ENCODE data around the gene GPR152. TPM values are rescaled to one million over a fixed set of nuclear protein-coding genes. Genes with fewer than 3 reads are reported as not detected.
A peak's percentile ranks its signal among the peaks of the same experiment; 100 is the strongest.

GPR152 gene
- polyA plus RNA-seq, 2 of the 4 experiments (the other 2 are of a cell fraction): not detected

DNA sequence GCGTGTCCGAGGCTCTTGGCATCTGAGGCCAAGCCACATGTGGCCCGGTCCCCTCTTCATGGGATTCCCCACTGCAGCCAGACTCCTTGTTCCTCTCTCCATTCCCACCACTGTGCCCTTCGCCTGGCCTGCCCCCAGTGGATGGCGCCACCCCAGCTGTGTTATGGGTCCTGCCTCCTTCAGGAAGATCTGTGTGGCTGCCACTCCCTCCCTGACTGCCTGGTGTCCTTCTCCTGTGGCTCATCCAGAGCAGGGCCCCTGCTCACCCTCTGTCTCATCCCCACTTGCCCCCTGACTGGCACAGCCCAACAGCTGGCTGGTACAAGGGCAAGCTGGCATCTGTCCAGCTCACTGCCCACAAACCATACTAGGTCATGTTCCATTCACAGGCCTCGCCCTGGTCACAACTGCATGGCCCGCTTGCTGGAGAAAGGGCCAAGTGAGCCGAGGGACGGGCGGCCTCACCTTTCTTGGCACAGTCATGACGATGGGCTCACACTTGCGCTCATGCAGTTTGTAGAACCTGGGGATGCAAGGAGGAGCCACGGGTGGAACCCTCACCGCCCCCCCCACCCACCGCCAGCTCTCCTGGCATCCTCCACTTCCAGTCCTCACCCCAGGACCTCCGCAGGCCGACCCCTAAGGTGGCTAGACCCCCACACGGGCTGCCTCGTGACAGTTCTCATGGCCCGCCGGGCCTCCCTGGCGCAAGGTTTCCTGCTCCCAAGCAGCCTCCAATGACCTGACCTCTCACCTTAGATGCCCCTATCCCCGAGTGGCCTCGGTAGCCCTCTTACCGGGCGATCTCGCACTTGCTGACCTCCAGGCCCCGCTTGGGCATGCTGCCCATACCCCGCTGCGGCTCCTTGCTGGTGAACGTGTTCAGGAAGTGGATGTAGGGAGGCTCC is 13.0 kb downstream of the GPR152 start (continued):
- TF ChIP-seq RAD21 (conservative IDR thresholded peaks at IDR 0.05 in 1 of 2, IDR thresholded peaks at IDR 0.05 in 1 of 2) (peak in 1 of 2 experiments; percentile 25; a peak in 1 of 5 replicates), JUN (IDR thresholded peaks at IDR 0.05) (no peak; a peak in 1 of 5 replicates), NR3C1 (IDR thresholded peaks at IDR 0.05) (no peak)

DNA sequence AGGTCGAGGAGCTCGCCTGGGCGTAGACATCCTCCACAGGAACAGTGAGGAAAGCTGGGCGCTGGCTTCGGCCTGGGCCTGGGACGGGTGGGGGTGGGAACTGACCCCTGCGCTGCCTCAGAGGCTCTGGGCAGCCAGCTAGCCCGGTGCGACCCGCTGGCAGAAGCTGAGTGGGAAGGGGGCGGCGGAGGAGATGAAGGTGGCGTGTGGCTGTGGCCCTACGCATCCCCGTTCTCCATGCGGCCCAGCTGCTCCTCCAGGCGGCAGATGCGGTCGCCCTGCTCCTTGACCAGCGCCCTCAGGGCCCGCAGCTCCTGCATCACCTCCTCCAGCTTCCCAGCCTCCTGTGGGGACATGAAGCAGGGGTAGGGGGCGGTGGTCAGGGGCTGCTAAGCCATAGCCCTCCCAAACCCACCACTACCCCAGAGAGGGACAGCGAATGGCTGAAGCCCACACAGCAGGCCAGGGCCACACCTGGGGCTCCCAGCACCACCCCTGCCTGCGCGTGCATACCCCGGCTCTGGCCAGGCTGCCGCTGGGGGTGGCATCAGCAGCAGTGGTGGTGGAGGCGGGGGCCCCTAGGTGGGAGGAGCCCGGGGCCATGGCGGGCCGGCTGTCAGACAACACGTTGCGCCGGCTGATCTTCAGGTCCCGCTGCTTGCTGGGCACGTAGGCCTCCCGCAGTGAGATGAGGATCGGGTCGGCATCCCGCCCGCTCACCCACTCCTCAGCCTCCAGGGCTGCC is 14.2 kb downstream of the GPR152 start:
- H3K4me2 ChIP-seq: no peak overlapping the region
- FAIRE-seq: no peak
- no peak for DNase-seq (ENCODE audit: low read depth in 1 of 2, low spot score in 1 of 2)
- H3K27ac ChIP-seq: peak overlapping the region in 1 of 2 experiments; percentile 14; a peak in 1 of 6 replicates
- no peak overlapping the region for H3K4me3 ChIP-seq
- 88% methylated on average over 31 of the region's 41 CpGs for WGBS (ENCODE audit: missing lambda C conversion rate)
- H3K4me1 ChIP-seq: peaks cover 19% of the 10 kb centered on the region; the same call in 2 of the 3 replicates
- ChIA-PET CTCF (interaction anchor here (0.8 to 2.2 kb wide), 11 partner anchors 9 to 87 kb away, joined by 3 to 6 read pairs (median 4); partner anchors contain the start of genes GPR152, PPP1CA and RPS6KB2), POLR2A (interaction anchor here (1.2 to 2.8 kb wide), 4 partner anchors 10 to 37 kb away, joined by 3 to 12 read pairs (median 4); partner anchors contain the start of genes PPP1CA, RPS6KB2 and TMEM134)
- no peak for ATAC-seq
- H3K9me3 ChIP-seq: no peaks in the 10 kb centered on the region
- TF ChIP-seq, protein P1, sequence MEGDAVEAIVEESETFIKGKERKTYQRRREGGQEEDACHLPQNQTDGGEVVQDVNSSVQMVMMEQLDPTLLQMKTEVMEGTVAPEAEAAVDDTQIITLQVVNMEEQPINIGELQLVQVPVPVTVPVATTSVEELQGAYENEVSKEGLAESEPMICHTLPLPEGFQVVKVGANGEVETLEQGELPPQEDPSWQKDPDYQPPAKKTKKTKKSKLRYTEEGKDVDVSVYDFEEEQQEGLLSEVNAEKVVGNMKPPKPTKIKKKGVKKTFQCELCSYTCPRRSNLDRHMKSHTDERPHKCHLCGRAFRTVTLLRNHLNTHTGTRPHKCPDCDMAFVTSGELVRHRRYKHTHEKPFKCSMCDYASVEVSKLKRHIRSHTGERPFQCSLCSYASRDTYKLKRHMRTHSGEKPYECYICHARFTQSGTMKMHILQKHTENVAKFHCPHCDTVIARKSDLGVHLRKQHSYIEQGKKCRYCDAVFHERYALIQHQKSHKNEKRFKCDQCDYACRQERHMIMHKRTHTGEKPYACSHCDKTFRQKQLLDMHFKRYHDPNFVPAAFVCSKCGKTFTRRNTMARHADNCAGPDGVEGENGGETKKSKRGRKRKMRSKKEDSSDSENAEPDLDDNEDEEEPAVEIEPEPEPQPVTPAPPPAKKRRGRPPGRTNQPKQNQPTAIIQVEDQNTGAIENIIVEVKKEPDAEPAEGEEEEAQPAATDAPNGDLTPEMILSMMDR (IDR thresholded peaks at IDR 0.05): no peak
- TF ChIP-seq RAD21 (conservative IDR thresholded peaks at IDR 0.05 in 1 of 2, IDR thresholded peaks at IDR 0.05 in 1 of 2): no peak
- no peak for TF ChIP-seq JUNB (IDR thresholded peaks at IDR 0.05)
- TF ChIP-seq JUN (IDR thresholded peaks at IDR 0.05): no peak

DNA sequence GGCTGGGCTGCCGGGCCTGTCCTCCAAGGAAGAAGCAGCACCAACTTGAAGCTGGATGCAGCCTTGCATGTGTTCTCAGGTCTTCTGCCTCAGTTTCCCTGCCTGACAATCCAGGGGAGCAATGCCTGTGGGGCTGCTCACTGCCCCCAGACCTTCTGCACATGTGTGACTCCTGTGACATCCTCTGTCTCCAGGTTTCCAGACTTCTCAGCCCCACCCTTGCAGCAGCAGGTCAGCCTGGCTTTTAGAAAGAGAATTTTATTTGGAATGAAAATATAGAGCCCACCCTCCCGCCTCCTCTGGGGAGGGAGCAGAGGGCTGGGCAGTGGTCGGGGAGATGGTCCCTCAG is 14.7 kb downstream of the GPR152 start:
- CTCF ChIA-PET: interaction anchor here (1.2 to 2.2 kb wide), 5 partner anchors 9 to 87 kb away, joined by 3 to 6 read pairs (median 6); partner anchors contain the start of genes GPR152, PPP1CA and RPS6KB2
- DNase-seq (ENCODE audit: low read depth in 1 of 2, low spot score in 1 of 2) (no peak), ATAC-seq (no peak), FAIRE-seq (no peak)
- Histone ChIP-seq H3K4me2 (no peak overlapping the region), H3K27ac (no peak overlapping the region), H3K4me3 (no peak overlapping the region), H3K4me1 (peaks cover 19% of the 10 kb centered on the region; the same call in 2 of the 3 replicates), H3K9me3 (no peaks in the 10 kb centered on the region)
- POLR2A ChIA-PET: interaction anchor here (1.5 to 2.8 kb wide), 3 partner anchors 9 to 36 kb away, joined by 3 to 12 read pairs (median 5); partner anchors contain the start of genes PPP1CA and RPS6KB2
- WGBS (ENCODE audit: missing lambda C conversion rate): 93% methylated on average over 2 of the region's 3 CpGs
- TF ChIP-seq PHF8 (IDR thresholded peaks at IDR 0.05; ENCODE audit: borderline replicate concordance, low read depth) (no peak), EHMT2 (IDR thresholded peaks at IDR 0.05; ENCODE audit: low read depth) (no peak), RCOR1 (IDR thresholded peaks at IDR 0.05; ENCODE audit: low read depth, low read length) (no peak), RFX5 (IDR thresholded peaks at IDR 0.05) (no peak), HOXA7 (CRISPR knock-in tag; IDR thresholded peaks at IDR 0.05) (no peak), TFCP2L1 (CRISPR knock-in tag; IDR thresholded peaks at IDR 0.05) (no peak), RNF2 (IDR thresholded peaks at IDR 0.05; ENCODE audit: borderline replicate concordance, low read depth) (no peak), FOSB (CRISPR knock-in tag; IDR thresholded peaks at IDR 0.05) (no peak), EP300 (IDR thresholded peaks at IDR 0.05) (no peak), ZFP36 (IDR thresholded peaks at IDR 0.05; ENCODE audit: borderline replicate concordance, partially characterized antibody) (no peak), CBX8 (IDR thresholded peaks at IDR 0.05) (no peak), CEBPB (IDR thresholded peaks at IDR 0.05) (no peak), POLR2AphosphoS2 (conservative IDR thresholded peaks at IDR 0.05; ENCODE audit: low read length) (no peak), ZC3H11A (IDR thresholded peaks at IDR 0.05) (no peak)
- TF ChIP-seq, protein P1 (IDR thresholded peaks at IDR 0.05): no peak
- TF ChIP-seq, protein P2, sequence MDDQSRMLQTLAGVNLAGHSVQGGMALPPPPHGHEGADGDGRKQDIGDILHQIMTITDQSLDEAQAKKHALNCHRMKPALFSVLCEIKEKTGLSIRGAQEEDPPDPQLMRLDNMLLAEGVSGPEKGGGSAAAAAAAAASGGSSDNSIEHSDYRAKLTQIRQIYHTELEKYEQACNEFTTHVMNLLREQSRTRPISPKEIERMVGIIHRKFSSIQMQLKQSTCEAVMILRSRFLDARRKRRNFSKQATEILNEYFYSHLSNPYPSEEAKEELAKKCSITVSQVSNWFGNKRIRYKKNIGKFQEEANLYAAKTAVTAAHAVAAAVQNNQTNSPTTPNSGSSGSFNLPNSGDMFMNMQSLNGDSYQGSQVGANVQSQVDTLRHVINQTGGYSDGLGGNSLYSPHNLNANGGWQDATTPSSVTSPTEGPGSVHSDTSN (IDR thresholded peaks at IDR 0.05): no peak
- TF ChIP-seq, protein P3, sequence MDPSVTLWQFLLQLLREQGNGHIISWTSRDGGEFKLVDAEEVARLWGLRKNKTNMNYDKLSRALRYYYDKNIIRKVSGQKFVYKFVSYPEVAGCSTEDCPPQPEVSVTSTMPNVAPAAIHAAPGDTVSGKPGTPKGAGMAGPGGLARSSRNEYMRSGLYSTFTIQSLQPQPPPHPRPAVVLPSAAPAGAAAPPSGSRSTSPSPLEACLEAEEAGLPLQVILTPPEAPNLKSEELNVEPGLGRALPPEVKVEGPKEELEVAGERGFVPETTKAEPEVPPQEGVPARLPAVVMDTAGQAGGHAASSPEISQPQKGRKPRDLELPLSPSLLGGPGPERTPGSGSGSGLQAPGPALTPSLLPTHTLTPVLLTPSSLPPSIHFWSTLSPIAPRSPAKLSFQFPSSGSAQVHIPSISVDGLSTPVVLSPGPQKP (IDR thresholded peaks at IDR 0.05; ENCODE audit: low read depth, low read length): no peak

Data from A549 (cell line).